H1 (cell line): ENCODE results near the gene CFAP221. TPM values are rescaled to one million over a fixed set of nuclear protein-coding genes. Genes with fewer than 3 reads are reported as not detected.

Source experiments
- CTCF ChIA-PET: fragments of 300-600 bp; sonication (Branson Sonifier 250); formaldehyde crosslinking; loops from one replicate; lab custom pipeline; 2021; ENCODE audit not compliant: partially characterized antibody; lab: Charles Lee
- POLR2A ChIA-PET: fragments of 300-600 bp; sonication (Branson Sonifier 250); formaldehyde crosslinking; loops from one replicate; lab custom pipeline; 2021; ENCODE audit warnings: inconsistent platforms; ENCODE audit not compliant: partially characterized antibody; lab: Charles Lee
- DNase-seq, 2 experiments: peaks; one replicate each; pipeline versions ENCODE4 v3.0.0 to v3.0.0-alpha.2; 2010 to 2022; ENCODE audit warnings: low spot score in 2 of 2, low read depth in 1 of 2, mixed read lengths in 1 of 2
- FAIRE-seq: peaks from 2 replicates; lab custom pipeline; 2011; peaks lifted over from hg19 to GRCh38; lab: Jason Lieb, UNC
- H2AFZ ChIP-seq: 2 replicates; pipeline ENCODE4 v1.8.1; 2012; ENCODE audit warnings: low read length, inconsistent platforms
- H2AK5ac ChIP-seq: 2 replicates; pipeline ENCODE4 v1.6.1; 2013; ENCODE audit warnings: low read depth, low read length
- H2BK120ac ChIP-seq: replicated peaks from 2 replicates; pipeline ENCODE3; 2013; ENCODE audit warnings: low read depth, low read length, inconsistent platforms
- H2BK12ac ChIP-seq: 2 replicates; pipeline ENCODE4 v1.6.1; 2013; ENCODE audit warnings: low read depth, low read length
- H2BK15ac ChIP-seq: 2 replicates; pipeline ENCODE4 v1.6.1; 2013; ENCODE audit warnings: low read length
- H2BK20ac ChIP-seq: 2 replicates; pipeline ENCODE4 v1.6.1; 2013; ENCODE audit warnings: low read length
- H2BK5ac ChIP-seq: 2 replicates; pipeline ENCODE4 v1.6.1; 2013; ENCODE audit warnings: low read depth, low read length
- H3K14ac ChIP-seq: 2 replicates; pipeline ENCODE4 v1.6.1; 2013; ENCODE audit warnings: inconsistent platforms; ENCODE audit not compliant: insufficient read length
- H3K18ac ChIP-seq: 2 replicates; pipeline ENCODE4 v1.6.1; 2013; ENCODE audit warnings: low read length; ENCODE audit errors: extremely low read depth
- H3K23ac ChIP-seq: 2 replicates; pipeline ENCODE4 v1.6.1; 2013; ENCODE audit warnings: inconsistent platforms; ENCODE audit not compliant: insufficient read length
- H3K23me2 ChIP-seq: 2 replicates; pipeline ENCODE4 v1.6.1; 2013; ENCODE audit warnings: low read depth, low read length
- H3K27ac ChIP-seq: 2 replicates; pipeline ENCODE4 v1.6.1; 2011; ENCODE audit warnings: low read depth, low read length, inconsistent platforms
- H3K27me3 ChIP-seq, 4 experiments: replicated peaks in 1 of 4; 1 replicate in 1 of 4; 2 replicates in 3 of 4; pipeline versions ENCODE4 v1.6.1 to v1.8.1; 2011 to 2013; ENCODE audit warnings: low read length in 3 of 4, mild to moderate bottlenecking in 3 of 4, inconsistent platforms in 2 of 4, mixed read lengths in 2 of 4, moderate library complexity in 1 of 4; ENCODE audit not compliant: control insufficient read depth in 3 of 4, insufficient read depth in 3 of 4; ENCODE audit errors: extremely low read depth in 1 of 4
- H3K36me3 ChIP-seq, 4 experiments: 2 replicates each; pipeline versions ENCODE4 v1.6.1 to v1.8.1; 2011 to 2013; ENCODE audit warnings: mild to moderate bottlenecking in 4 of 4, low read length in 3 of 4, moderate library complexity in 2 of 4, control low read depth in 1 of 4, inconsistent platforms in 1 of 4; ENCODE audit not compliant: insufficient read depth in 4 of 4, control insufficient read depth in 2 of 4
- H3K4ac ChIP-seq: replicated peaks from 2 replicates; pipeline ENCODE3; 2013; ENCODE audit warnings: low read length, low read depth, mixed read lengths, inconsistent platforms; ENCODE audit not compliant: insufficient read length
- H3K4me1 ChIP-seq, 4 experiments: replicated peaks in 1 of 4; 1 replicate in 1 of 4; 2 replicates in 3 of 4; pipeline versions ENCODE4 v1.6.1 to v1.8.1; 2011 to 2013; ENCODE audit warnings: low read length in 3 of 4, inconsistent platforms in 2 of 4, mixed read lengths in 1 of 4; ENCODE audit not compliant: insufficient read depth in 4 of 4, control insufficient read depth in 3 of 4
- H3K4me2 ChIP-seq, 2 experiments: 2 replicates each; pipeline versions ENCODE4 v1.6.1 to v1.8.1; 2011 to 2013; ENCODE audit warnings: low read depth in 2 of 2, low read length in 2 of 2, control low read depth in 1 of 2, inconsistent platforms in 1 of 2, mild to moderate bottlenecking in 1 of 2; ENCODE audit not compliant: insufficient read depth in 1 of 2
- H3K4me3 ChIP-seq, 4 experiments: fragments of 200-600, 300-600 bp in 1 of 4; sonication (generic), shearing (Covaris generic), sonication (Bioruptor Twin) in 1 of 4; 2 replicates each; pipeline versions ENCODE4 v1.5.1 to v1.8.1; 2011 to 2016; ENCODE audit warnings: low read length in 4 of 4, low read depth in 3 of 4, control low read depth in 2 of 4, inconsistent platforms in 2 of 4, mild to moderate bottlenecking in 2 of 4, mixed read lengths in 1 of 4, moderate library complexity in 1 of 4; ENCODE audit not compliant: insufficient read depth in 2 of 4; ENCODE audit errors: extremely low read depth in 1 of 4
- H3K56ac ChIP-seq: replicated peaks from 2 replicates; pipeline ENCODE3; 2013; ENCODE audit warnings: low read depth, mild to moderate bottlenecking, mixed read lengths, low read length, inconsistent platforms; ENCODE audit not compliant: insufficient read length
- H3K79me1 ChIP-seq: 2 replicates; pipeline ENCODE4 v1.6.1; 2013; ENCODE audit warnings: low read depth, low read length, control low read depth
- H3K79me2 ChIP-seq, 2 experiments: 2 replicates each; pipeline versions ENCODE4 v1.6.1 to v1.8.1; 2012 to 2013; ENCODE audit warnings: low read length in 2 of 2, mild to moderate bottlenecking in 2 of 2, inconsistent platforms in 1 of 2; ENCODE audit not compliant: insufficient read depth in 2 of 2, control insufficient read depth in 1 of 2
- H3K9ac ChIP-seq, 4 experiments: replicated peaks in 1 of 4; 1 replicate in 1 of 4; 2 replicates in 3 of 4; pipeline versions ENCODE4 v1.6.1 to v1.8.1; 2011 to 2013; ENCODE audit warnings: low read depth in 3 of 4, low read length in 3 of 4, control low read depth in 2 of 4, mild to moderate bottlenecking in 2 of 4, moderate library complexity in 2 of 4, inconsistent platforms in 1 of 4; ENCODE audit errors: extremely low read depth in 1 of 4
- H3K9me3 ChIP-seq, 2 experiments: 2 replicates each; pipeline versions ENCODE4 v1.6.1 to v1.8.1; 2012 to 2013; ENCODE audit warnings: mild to moderate bottlenecking in 2 of 2, moderate library complexity in 2 of 2, control low read depth in 1 of 2, inconsistent platforms in 1 of 2, low read depth in 1 of 2, low read length in 1 of 2, mixed read lengths in 1 of 2; ENCODE audit not compliant: insufficient read depth in 2 of 2
- H4K20me1 ChIP-seq, 2 experiments: replicated peaks in 1 of 2; 2 replicates each; pipeline versions ENCODE3 to v1.8.1; 2011 to 2013; ENCODE audit warnings: inconsistent platforms in 2 of 2, low read length in 2 of 2, mild to moderate bottlenecking in 1 of 2; ENCODE audit not compliant: insufficient read depth in 2 of 2, control insufficient read depth in 1 of 2
- H4K5ac ChIP-seq: 2 replicates; pipeline ENCODE4 v1.6.1; 2013; ENCODE audit warnings: low read length, low read depth, mixed read lengths, inconsistent platforms; ENCODE audit not compliant: insufficient read length
- H4K8ac ChIP-seq: 2 replicates; pipeline ENCODE4 v1.8.0; 2013; ENCODE audit warnings: mild to moderate bottlenecking, moderate library complexity, low read length, inconsistent platforms; ENCODE audit not compliant: insufficient read depth; ENCODE audit errors: extremely low read depth
- H4K91ac ChIP-seq: replicated peaks from 2 replicates; pipeline ENCODE3; 2013; ENCODE audit warnings: low read length, mixed read lengths, inconsistent platforms; ENCODE audit not compliant: insufficient read length
- ATF2 ChIP-seq: IDR thresholded peaks from 2 replicates; pipeline ENCODE4 v1.6.1; 2012; ENCODE audit warnings: low read length, inconsistent platforms
- CEBPB ChIP-seq: IDR thresholded peaks from 2 replicates; pipeline ENCODE4 v1.6.1; 2012; ENCODE audit warnings: low read depth, low read length
- CHD2 ChIP-seq: IDR thresholded peaks from 2 replicates; pipeline ENCODE4 v1.6.1; 2012; ENCODE audit warnings: low read length, improper control_type of control experiment
- EP300 ChIP-seq, 2 experiments: IDR thresholded peaks; 1 replicate in 1 of 2; 2 replicates in 1 of 2; pipeline ENCODE4 v1.6.1; 2011 to 2012; ENCODE audit warnings: low read depth in 2 of 2, low read length in 2 of 2, mild to moderate bottlenecking in 2 of 2, borderline replicate concordance in 1 of 2, inconsistent platforms in 1 of 2, moderate library complexity in 1 of 2
- KDM5A ChIP-seq: fragments of 200-600 bp; IDR thresholded peaks from 2 replicates; pipeline ENCODE4 v1.7.1; 2012; ENCODE audit warnings: mild to moderate bottlenecking, low read length, inconsistent platforms, mixed read lengths
- RBBP5 ChIP-seq: IDR thresholded peaks from 2 replicates; pipeline ENCODE4 v1.7.1; 2012; ENCODE audit warnings: low read depth, mild to moderate bottlenecking, inconsistent platforms, low read length, moderate library complexity, borderline replicate concordance
- SP2 ChIP-seq: IDR thresholded peaks from 2 replicates; pipeline ENCODE4 v1.6.1; 2012; ENCODE audit warnings: mild to moderate bottlenecking, low read length, inconsistent platforms
- SP4 ChIP-seq: IDR thresholded peaks from 2 replicates; pipeline ENCODE4 v1.6.1; 2012; ENCODE audit warnings: low read length, inconsistent platforms
- SRF ChIP-seq: IDR thresholded peaks from 2 replicates; pipeline ENCODE4 v1.6.1; 2011; ENCODE audit warnings: mild to moderate bottlenecking, low read depth, low read length, moderate library complexity
- TAF1 ChIP-seq: IDR thresholded peaks from 2 replicates; pipeline ENCODE4 v1.6.1; 2011; ENCODE audit warnings: mild to moderate bottlenecking, low read depth, low read length
- TAF7 ChIP-seq: optimal IDR thresholded peaks from 2 replicates; pipeline ENCODE3; 2011; ENCODE audit warnings: low read depth, mild to moderate bottlenecking, inconsistent platforms, low read length, moderate library complexity, borderline replicate concordance
- WGBS, 2 experiments: shearing (Covaris generic) in 1 of 2; methylation state at CpG; one replicate each; pipeline versions ENCODE4 v1.1.6 to v1.1.7; 2013 to 2015; ENCODE audit warnings: low lambda C conversion rate in 2 of 2, mixed read lengths in 2 of 2, inconsistent platforms in 1 of 2, low coverage in 1 of 2, missing lambda C conversion rate in 1 of 2; ENCODE audit not compliant: insufficient replicate concordance in 2 of 2, insufficient coverage in 1 of 2, insufficient read length in 1 of 2; ENCODE audit errors: extremely low coverage in 1 of 2, missing lambda C conversion rate in 1 of 2; 5-methylcytosine and 5-hydroxymethylcytosine counted together
- polyA plus RNA-seq, 7 experiments: library from polyadenylated mRNA; depleted of rRNA in 3 of 7; stranded (reverse) in 5 of 7; unstranded in 2 of 7; fragments of >200 nt in 5 of 7; fragments of 200-250 nt in 2 of 7; gene quantifications; 1 replicate in 5 of 7; 2 replicates in 1 of 7; 4 replicates in 1 of 7; pipeline versions ENCODE4 v1.2.1 to v1.2.3, GENCODE V29; 2011 to 2013; ENCODE audit warnings: missing spikeins in 2 of 7, mixed read lengths in 2 of 7
- total RNA-seq: library from RNA; stranded (reverse); fragmentation: NEBNext Ultra II Directional; extraction: Animal tissue kit (Norgen Biotek cat#: 25700); gene quantifications from 2 replicates; pipeline ENCODE4 v1.2.1, GENCODE V29; 2021

The CFAP221 gene
- total and polyA plus RNA-seq, 2 of the 8 experiments (the other 6 are each of a cell fraction or from before 2014, with no cell fraction given) = 0.14 to 0.71 TPM

- Histone ChIP-seq H2BK5ac (no peak within 1 kb of the TSS), H3K23me2 (peaks cover 9% of the 10 kb centered on the region; the same call in 1 of the 2 replicates), H4K8ac (peak within 1 kb of the TSS; percentile 9; the same call in 1 of the 2 replicates), H2AK5ac (no peak within 1 kb of the TSS), H2BK12ac (no peak within 1 kb of the TSS; the same call in 1 of the 2 replicates), H3K18ac (peak within 1 kb of the TSS; percentile 38; the same call in 1 of the 2 replicates), H3K14ac (no peak within 1 kb of the TSS), H3K36me3 (no peaks in the 10 kb centered on the region), H3K27ac (no peak within 1 kb of the TSS), H4K5ac (no peak within 1 kb of the TSS), H3K4me2 (peak within 1 kb of the TSS; percentile 86 to 88), H3K4me3 (peak within 1 kb of the TSS; percentile 38 to 63 (median 46)), H3K4ac (no peak within 1 kb of the TSS), H3K4me1 (peaks cover 0 to 10% (median 5%) of the 10 kb centered on the region in 4 experiments; a peak in 4 of 7 replicates), H2BK20ac (no peak within 1 kb of the TSS), H3K56ac (no peak within 1 kb of the TSS), H4K20me1 (no peaks in the 10 kb centered on the region), H3K23ac (no peak within 1 kb of the TSS), H3K79me2 (no peaks in the 10 kb centered on the region), H2BK120ac (no peak within 1 kb of the TSS), H4K91ac (no peak within 1 kb of the TSS), H3K9ac (peak within 1 kb of the TSS in 1 of 4 experiments; percentile 48; a peak in 1 of 7 replicates), H3K79me1 (no peaks in the 10 kb centered on the region), H2AFZ (peak within 1 kb of the TSS; percentile 93), H2BK15ac (0 out of 2 replicates have a peak within 1 kb of the TSS, but pooled peaks have one; percentile 67), H3K9me3 (no peaks in the 10 kb centered on the region), H3K27me3 (peaks cover 17 to 36% (median 33%) of the 10 kb centered on the region in 4 experiments)
- WGBS, 2 experiments = 12% methylated on average over 50 of the region's 74 CpGs; no CpG with 5 or more reads in 1 of the 2 experiments
- no peak for FAIRE-seq
- CTCF ChIA-PET = interaction anchor here (1.0 to 2.1 kb wide), 9 partner anchors 9 to 136 kb away, joined by 4 to 9 read pairs (median 4); no protein-coding TSS in a partner anchor
- DNase-seq = peak in 1 of 2 experiments; percentile 78
- POLR2A ChIA-PET = no interaction called here
- TF ChIP-seq EP300 (IDR thresholded peaks at IDR 0.05; ENCODE audit: borderline replicate concordance in 1 of 2, low read depth in 2 of 2, low read length in 2 of 2) = no peak
- no peak for TF ChIP-seq ATF2
- TF ChIP-seq SRF = no peak
- no peak for TF ChIP-seq TAF7
- TF ChIP-seq RBBP5 = peak; percentile 34; the same call in 1 of the 2 replicates
- TF ChIP-seq SP4 = no peak
- no peak for TF ChIP-seq TAF1
- no peak for TF ChIP-seq CHD2
- no peak for TF ChIP-seq SP2
- no peak for TF ChIP-seq KDM5A
- TF ChIP-seq CEBPB = no peak
Measured at GRCh38 chr2:119523952-119524694, 20.1 kb upstream of the CFAP221 start, which contains the start of gene SCTR. TSS of gene SCTR (minus strand) at chr2:119524483. CDS start at chr2:119524226, 257 bp downstream.
